UCSD-AML1 (cell line): ENCODE results near the gene EAF1.
"Not testable (repeated sequence)": the region's sequence is repeated elsewhere in the genome, so short reads cannot be mapped to it uniquely, and the experiment has no call there.

Experiments
- DNase-seq: peaks from one replicate; lab custom pipeline; 2025; ENCODE audit not compliant: unreplicated experiment; lab: John Stamatoyannopoulos, UW

The EAF1 gene

GRCh38 chr3:15477951-15478639 lies 50.7 kb downstream of the EAF1 start:
- no peak for DNase-seq

- DNase-seq: no peak
Measured at GRCh38 chr3:15478640-15478979, 51.2 kb downstream of the EAF1 start.

- no peak for DNase-seq
Measured at GRCh38 chr3:15479400-15480224, 52.2 kb downstream of the EAF1 start.

GRCh38 chr3:15484551-15484950 lies 57.2 kb downstream of the EAF1 start:
- DNase-seq: not testable (repeated sequence)

- DNase-seq: no peak
Measured at GRCh38 chr3:15486020-15486419, 58.6 kb downstream of the EAF1 start.

- no peak for DNase-seq
Measured at GRCh38 chr3:15486979-15487378, 59.6 kb downstream of the EAF1 start.

GRCh38 chr3:15488002-15488401 lies 60.6 kb downstream of the EAF1 start:
- DNase-seq: no peak

GRCh38 chr3:15490158-15490557 lies 62.8 kb downstream of the EAF1 start:
- DNase-seq: no peak

GRCh38 chr3:15491143-15491542 lies 63.7 kb downstream of the EAF1 start:
- DNase-seq: no peak
